Activated naive CD4-positive, alpha-beta T cell treated with anti-CD3 and anti-CD28 coated beads, Interleukin-2, amount 50 U/mL, for 72 hours (primary cell): ENCODE results near the gene RPL7L1. TPM values are rescaled to one million over a fixed set of nuclear protein-coding genes. Genes with fewer than 3 reads are reported as not detected.
"Not testable (repeated sequence)": the region's sequence is repeated elsewhere in the genome, so short reads cannot be mapped to it uniquely, and the experiment has no call there.

Source experiments
- ATAC-seq, 2 donors: fragments of 150-1000 bp; cut with Tn5 transposase; 2 replicates each; pipeline ENCODE4 v1.10.0; 2021; ENCODE audit warnings: mild to moderate bottlenecking in 2 of 2, moderate library complexity in 2 of 2
- DNase-seq, 2 donors: peaks; one replicate each; pipeline ENCODE4 v3.0.0; 2021 to 2022; ENCODE audit warnings: low spot score in 2 of 2
- H3K27ac Mint-ChIP-seq, 2 donors: one replicate each; pipeline ENCODE4 v1.8.0; 2022; ENCODE audit warnings: mild to moderate bottlenecking in 2 of 2, mixed read lengths in 2 of 2
- H3K36me3 Mint-ChIP-seq, 2 donors: one replicate each; pipeline ENCODE4 v1.8.0; 2022; ENCODE audit warnings: mixed read lengths in 2 of 2
- H3K9me3 Mint-ChIP-seq, 2 donors: one replicate each; pipeline ENCODE4 v1.8.0; 2022; ENCODE audit warnings: mixed read lengths in 2 of 2
- total RNA-seq, 2 donors: library from RNA; stranded (reverse); gene quantifications; one replicate each; pipeline ENCODE4 v1.2.3, GENCODE V29; 2022

The RPL7L1 gene
- total RNA-seq, 2 donors from 2014 or later: 120 to 125 TPM

- peaks cover 36 to 45% of the 10 kb centered on the region in 2 donors for H3K36me3 Mint-ChIP-seq
- H3K9me3 Mint-ChIP-seq, ATAC-seq, DNase-seq: not testable (repeated sequence)
- H3K27ac Mint-ChIP-seq: peak overlapping the region; percentile 98 to 100
Observed at GRCh38 chr6:42880871-42881270, 1.5 kb downstream of the RPL7L1 start.

- H3K36me3 Mint-ChIP-seq: peaks cover 22 to 42% of the 10 kb centered on the region in 2 donors
- no peak for ATAC-seq
- no peak for DNase-seq
- peak overlapping the region in 1 of 2 donors; percentile 30 for H3K27ac Mint-ChIP-seq
- H3K9me3 Mint-ChIP-seq: no peaks in the 10 kb centered on the region
Observed at GRCh38 chr6:42885702-42886101, 6.3 kb downstream of the RPL7L1 start.

GRCh38 chr6:42888201-42888600 lies 8.8 kb downstream of the RPL7L1 start:
- ATAC-seq, H3K9me3 Mint-ChIP-seq: not testable (repeated sequence)
- peaks cover 16 to 39% of the 10 kb centered on the region in 2 donors for H3K36me3 Mint-ChIP-seq

GRCh38 chr6:42889815-42890214 lies 10.4 kb downstream of the RPL7L1 start:
- H3K9me3 Mint-ChIP-seq: no peaks in the 10 kb centered on the region
- H3K36me3 Mint-ChIP-seq: peaks cover 6 to 23% of the 10 kb centered on the region in 2 donors
- peak overlapping the region; percentile 93 to 96 for H3K27ac Mint-ChIP-seq
- ATAC-seq (peak; percentile 8 to 23), DNase-seq (no peak)

More at GRCh38 chr6:42888201-42888600, 8.8 kb downstream of the RPL7L1 start:
- H3K27ac Mint-ChIP-seq, DNase-seq: not testable (repeated sequence)

- DNase-seq (peak; percentile 89 to 92), ATAC-seq (peak; percentile 90 to 92)
- peaks cover 6 to 20% of the 10 kb centered on the region in 2 donors for H3K36me3 Mint-ChIP-seq
- H3K27ac Mint-ChIP-seq: peak overlapping the region; percentile 93 to 96
- no peaks in the 10 kb centered on the region for H3K9me3 Mint-ChIP-seq
Observed at GRCh38 chr6:42890311-42891198, 11.1 kb downstream of the RPL7L1 start.

- H3K36me3 Mint-ChIP-seq: peaks cover 1 to 14% of the 10 kb centered on the region in 2 donors
- peak overlapping the region; percentile 93 to 96 for H3K27ac Mint-ChIP-seq
- ATAC-seq (no peak), DNase-seq (no peak)
- H3K9me3 Mint-ChIP-seq: no peaks in the 10 kb centered on the region
Observed at GRCh38 chr6:42891199-42891722, 11.8 kb downstream of the RPL7L1 start.

- not testable (repeated sequence) for ATAC-seq
Observed at GRCh38 chr6:42894041-42894828, 14.8 kb downstream of the RPL7L1 start.

GRCh38 chr6:42896178-42896719 lies 16.8 kb downstream of the RPL7L1 start:
- Mint-ChIP-seq H3K27ac (no peak overlapping the region), H3K9me3 (no peaks in the 10 kb centered on the region), H3K36me3 (no peaks in the 10 kb centered on the region)
- no peak for DNase-seq
- no peak for ATAC-seq

More at GRCh38 chr6:42894041-42894828, 14.8 kb downstream of the RPL7L1 start:
- not testable (repeated sequence) for H3K27ac Mint-ChIP-seq, H3K36me3 Mint-ChIP-seq, DNase-seq, H3K9me3 Mint-ChIP-seq

GRCh38 chr6:42898891-42899361 lies 19.5 kb downstream of the RPL7L1 start:
- H3K27ac Mint-ChIP-seq: no peak overlapping the region

GRCh38 chr6:42899871-42900270 lies 20.5 kb downstream of the RPL7L1 start:
- no peak for ATAC-seq
- H3K27ac Mint-ChIP-seq: no peak overlapping the region

More at GRCh38 chr6:42898891-42899361, 19.5 kb downstream of the RPL7L1 start:
- no peak for ATAC-seq
- peak in 1 of 2 donors; percentile 84 for DNase-seq
- Mint-ChIP-seq H3K36me3 (no peaks in the 10 kb centered on the region), H3K9me3 (no peaks in the 10 kb centered on the region)

GRCh38 chr6:42901538-42901957 lies 22.1 kb downstream of the RPL7L1 start:
- ATAC-seq (peak; percentile 92 to 99), DNase-seq (peak; percentile 68 to 80)
- no peaks in the 10 kb centered on the region for H3K9me3 Mint-ChIP-seq
- no peak overlapping the region for H3K27ac Mint-ChIP-seq
- no peaks in the 10 kb centered on the region for H3K36me3 Mint-ChIP-seq

More at GRCh38 chr6:42899871-42900270, 20.5 kb downstream of the RPL7L1 start:
- no peaks in the 10 kb centered on the region for H3K36me3 Mint-ChIP-seq
- DNase-seq: no peak
- H3K9me3 Mint-ChIP-seq: no peaks in the 10 kb centered on the region

GRCh38 chr6:42902429-42903263 lies 23.2 kb downstream of the RPL7L1 start:
- H3K27ac Mint-ChIP-seq, H3K36me3 Mint-ChIP-seq, H3K9me3 Mint-ChIP-seq, ATAC-seq, DNase-seq: not testable (repeated sequence)

GRCh38 chr6:42904467-42904866 lies 25.1 kb downstream of the RPL7L1 start:
- ATAC-seq (no peak), DNase-seq (no peak)
- H3K36me3 Mint-ChIP-seq: no peaks in the 10 kb centered on the region
- no peak overlapping the region for H3K27ac Mint-ChIP-seq
- H3K9me3 Mint-ChIP-seq: no peaks in the 10 kb centered on the region

- no peak overlapping the region for H3K27ac Mint-ChIP-seq
- H3K9me3 Mint-ChIP-seq: no peaks in the 10 kb centered on the region
- no peak for DNase-seq
- no peak for ATAC-seq
- no peaks in the 10 kb centered on the region for H3K36me3 Mint-ChIP-seq
Observed at GRCh38 chr6:42907336-42907735, 27.9 kb downstream of the RPL7L1 start.

GRCh38 chr6:42909835-42910234 lies 30.4 kb downstream of the RPL7L1 start:
- ATAC-seq (no peak), DNase-seq (no peak)
- Mint-ChIP-seq H3K9me3 (no peaks in the 10 kb centered on the region), H3K27ac (no peak overlapping the region), H3K36me3 (no peaks in the 10 kb centered on the region)
